UCSD-AML1 (cell line): ENCODE measurements around the gene DNAJC6.

ENCODE experiments used
- DNase-seq: peaks from one replicate; lab custom pipeline; 2025; ENCODE audit not compliant: unreplicated experiment; lab: John Stamatoyannopoulos, UW

DNAJC6 gene

DNA sequence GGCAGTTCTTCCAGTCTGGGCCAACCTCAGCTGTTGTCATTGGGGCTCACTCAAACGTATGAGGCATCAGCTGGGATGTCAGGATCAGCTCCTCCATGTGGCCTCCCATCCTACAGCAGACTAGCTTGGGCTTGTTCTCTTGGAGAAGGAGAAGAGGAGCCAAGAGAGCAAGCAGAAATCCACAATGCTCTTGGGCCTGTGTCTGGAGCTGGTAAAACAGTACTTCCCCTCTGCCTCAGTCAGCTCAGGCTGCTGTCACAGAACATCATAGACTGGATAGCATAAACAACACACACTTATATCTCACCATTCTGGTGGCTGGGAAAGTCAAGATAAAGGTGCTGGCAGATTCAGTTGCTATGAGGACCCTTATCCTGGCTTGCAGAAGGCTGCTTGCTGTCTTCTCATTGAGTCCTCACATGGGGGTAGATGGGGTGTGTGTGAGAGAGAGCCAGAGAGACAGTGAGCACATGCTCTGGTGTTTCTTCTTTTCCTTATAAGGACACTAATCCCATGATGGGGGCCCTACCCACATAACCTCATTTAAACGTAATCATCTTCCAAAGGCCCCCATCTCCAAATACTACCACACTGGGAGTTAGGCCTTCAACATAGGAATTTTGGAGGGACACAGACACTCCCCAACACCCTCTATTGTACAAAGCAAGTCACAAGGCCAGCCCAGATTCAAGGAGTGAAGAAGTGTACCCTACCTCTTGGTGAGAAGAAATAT lies 16.3 kb upstream of the DNAJC6 start:
- no peak for DNase-seq

GRCh38 chr1:65297706-65298105 lies 11.6 kb upstream of the DNAJC6 start:
- DNase-seq, result no peak

DNA sequence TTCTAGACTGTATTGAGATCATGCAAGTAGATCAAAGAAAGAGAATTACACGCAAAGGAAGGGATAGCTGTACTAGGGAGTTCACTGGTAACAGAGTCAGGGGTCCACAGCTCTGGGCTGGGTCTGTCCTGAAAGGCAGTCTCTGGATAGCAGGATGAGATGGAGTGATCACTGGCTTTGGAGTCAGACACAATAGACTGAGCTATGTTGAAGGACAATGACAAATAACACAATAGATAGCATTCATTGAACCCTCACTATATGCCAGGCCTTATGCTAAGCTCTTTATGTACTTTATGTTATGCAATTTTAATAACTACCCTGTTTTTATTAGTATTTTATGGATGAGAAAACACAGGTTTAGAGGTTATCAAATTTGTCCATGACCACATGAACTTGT lies 10.0 kb upstream of the DNAJC6 start:
- DNase-seq, result no peak

DNA sequence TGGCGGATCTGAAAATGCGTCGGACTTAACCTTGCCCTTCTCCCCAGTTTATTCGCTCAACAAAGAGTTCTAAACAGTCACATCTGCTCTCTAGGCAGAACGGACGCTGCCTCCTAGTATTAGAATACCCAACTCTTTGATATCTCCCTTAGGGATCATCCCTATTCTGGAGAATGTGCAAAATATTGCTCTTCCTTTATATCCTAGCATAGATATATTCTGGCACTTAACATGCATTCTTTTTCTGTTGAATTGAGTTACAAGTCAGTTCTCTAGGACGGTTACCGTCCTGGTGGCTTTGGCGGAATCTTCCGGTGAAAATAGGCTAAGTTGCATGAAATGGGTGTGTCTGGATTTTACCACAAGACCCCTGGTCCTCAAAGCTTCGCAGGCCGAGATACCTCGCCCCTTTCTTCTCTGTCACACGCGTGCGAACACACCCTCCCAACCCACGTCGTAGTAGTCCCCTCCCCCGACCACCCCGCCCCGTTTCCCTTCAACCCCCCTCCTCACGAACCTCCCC lies 501 bp upstream of the DNAJC6 start:
- DNase-seq, result no peak

DNA sequence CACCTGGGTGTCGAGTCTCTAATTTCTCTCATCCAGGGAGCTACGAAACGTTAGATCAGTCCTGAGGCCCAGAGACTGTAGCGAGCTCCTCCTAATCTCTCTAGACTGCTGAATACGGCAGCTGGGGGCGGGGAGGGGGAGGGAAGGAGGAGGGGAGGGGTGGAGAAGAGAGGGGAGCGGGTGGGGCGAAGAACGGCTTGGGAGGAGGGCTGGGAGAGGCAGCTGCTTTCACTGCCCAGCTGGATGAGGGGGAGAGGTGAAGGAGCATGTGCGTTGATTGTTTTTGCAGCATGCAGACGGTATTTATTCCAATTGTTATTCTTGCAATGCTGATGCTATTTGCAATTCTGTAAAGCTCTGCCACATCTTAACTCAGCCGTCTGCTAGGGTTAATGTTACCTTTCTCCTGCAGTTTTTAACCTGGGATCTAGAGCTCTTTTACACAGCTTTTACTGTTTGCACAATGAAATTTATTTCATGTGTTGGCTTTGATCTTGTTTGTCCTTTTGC lies 790 bp downstream of the DNAJC6 start:
- no peak for DNase-seq

- DNase-seq, result no peak
Measured at GRCh38 chr1:65311760-65312159, 2.4 kb downstream of the DNAJC6 start.

DNA sequence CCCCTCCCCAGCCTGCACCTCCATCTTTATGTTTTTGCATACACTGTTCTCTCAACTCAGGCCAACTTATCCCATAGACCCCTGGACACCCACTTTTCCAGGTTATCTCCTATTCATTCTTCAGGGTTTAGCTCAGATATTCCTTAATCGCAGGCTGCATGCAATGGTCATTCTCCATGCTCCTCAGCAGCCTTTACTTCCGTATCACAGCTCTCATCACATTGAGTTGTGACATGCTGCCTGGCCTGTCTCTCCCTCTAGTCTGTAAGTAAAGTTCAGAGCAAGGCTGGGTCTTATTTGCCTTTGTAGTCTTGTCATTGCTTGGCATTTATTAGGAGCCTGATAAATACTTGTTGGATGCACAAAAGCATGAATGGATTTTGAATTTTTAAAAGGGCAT lies 6.9 kb downstream of the DNAJC6 start:
- DNase-seq, result no peak

- DNase-seq, result no peak
Measured at GRCh38 chr1:65317866-65318653, 8.7 kb downstream of the DNAJC6 start.

GRCh38 chr1:65319141-65319540 lies 9.8 kb downstream of the DNAJC6 start:
- no peak for DNase-seq

- DNase-seq, result no peak
Measured at GRCh38 chr1:65319754-65320153, 10.4 kb downstream of the DNAJC6 start.

GRCh38 chr1:65321879-65322278 lies 12.5 kb downstream of the DNAJC6 start:
- DNase-seq, result no peak

GRCh38 chr1:65323246-65323645 lies 13.9 kb downstream of the DNAJC6 start:
- no peak for DNase-seq

- DNase-seq, result no peak
Measured at GRCh38 chr1:65330021-65330420, 20.7 kb downstream of the DNAJC6 start.

- DNase-seq, result no peak
Measured at GRCh38 chr1:65330822-65331221, 21.5 kb downstream of the DNAJC6 start.

GRCh38 chr1:65332821-65333220 lies 23.5 kb downstream of the DNAJC6 start:
- no peak for DNase-seq

DNA sequence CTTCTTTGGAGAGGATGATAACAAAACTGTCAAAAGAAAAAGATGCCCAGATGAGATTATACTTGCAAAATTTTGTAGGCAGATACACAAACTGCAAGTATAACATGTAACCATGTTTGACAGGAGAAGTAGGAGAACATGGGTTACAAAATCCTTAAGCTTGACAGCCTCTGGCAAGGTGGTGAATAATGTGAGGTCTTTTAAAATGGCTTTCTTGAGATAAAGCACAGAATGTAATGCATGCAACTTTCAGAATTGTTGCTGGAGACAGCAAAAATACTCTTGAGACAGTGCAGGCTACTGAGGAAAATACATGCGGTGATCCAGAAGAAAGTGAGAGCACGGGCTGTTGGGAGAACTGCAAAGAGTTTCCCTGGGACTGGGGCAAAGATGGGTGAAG lies 24.7 kb downstream of the DNAJC6 start:
- DNase-seq, result no peak

GRCh38 chr1:65339866-65340468 lies 30.6 kb downstream of the DNAJC6 start:
- DNase-seq, result no peak

DNA sequence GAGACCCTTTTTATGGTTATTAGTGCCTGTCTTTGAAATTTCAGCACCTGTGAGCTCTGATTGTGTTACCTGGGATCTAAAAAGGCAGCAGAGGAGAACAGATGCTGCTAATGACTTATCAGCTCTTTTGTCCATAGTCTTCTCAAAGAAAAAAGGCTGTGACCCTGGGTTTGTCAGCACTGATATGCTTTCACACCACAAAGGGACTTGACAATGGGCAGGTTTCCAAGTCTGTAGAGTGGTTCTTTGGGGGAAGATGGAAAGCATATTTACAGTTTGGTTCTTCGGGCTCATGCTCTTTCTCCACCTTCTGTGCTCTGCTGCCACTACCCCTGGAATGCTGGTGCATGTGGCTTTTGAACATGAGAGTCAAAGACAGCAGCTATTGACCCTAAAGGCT lies 32.0 kb downstream of the DNAJC6 start:
- DNase-seq, result no peak

DNA sequence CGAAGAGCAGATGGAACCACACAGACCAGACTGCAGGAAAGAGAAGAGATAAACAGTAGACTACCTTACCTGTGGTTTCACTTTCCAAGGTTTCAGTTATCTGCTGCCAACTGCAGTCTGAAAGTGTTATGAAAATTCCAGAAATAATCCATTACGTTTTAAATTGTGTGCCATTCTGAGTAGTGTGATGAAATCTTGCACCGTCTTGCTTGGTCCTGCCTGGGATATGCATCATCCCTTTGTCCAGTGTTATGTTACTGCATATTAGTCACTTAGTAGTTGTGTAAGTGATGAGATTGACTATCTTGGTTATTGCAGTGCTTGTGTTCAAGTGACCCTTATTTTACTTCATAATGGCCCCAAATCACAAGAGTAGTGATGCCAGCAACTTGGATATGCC lies 33.9 kb downstream of the DNAJC6 start:
- no peak for DNase-seq

DNA sequence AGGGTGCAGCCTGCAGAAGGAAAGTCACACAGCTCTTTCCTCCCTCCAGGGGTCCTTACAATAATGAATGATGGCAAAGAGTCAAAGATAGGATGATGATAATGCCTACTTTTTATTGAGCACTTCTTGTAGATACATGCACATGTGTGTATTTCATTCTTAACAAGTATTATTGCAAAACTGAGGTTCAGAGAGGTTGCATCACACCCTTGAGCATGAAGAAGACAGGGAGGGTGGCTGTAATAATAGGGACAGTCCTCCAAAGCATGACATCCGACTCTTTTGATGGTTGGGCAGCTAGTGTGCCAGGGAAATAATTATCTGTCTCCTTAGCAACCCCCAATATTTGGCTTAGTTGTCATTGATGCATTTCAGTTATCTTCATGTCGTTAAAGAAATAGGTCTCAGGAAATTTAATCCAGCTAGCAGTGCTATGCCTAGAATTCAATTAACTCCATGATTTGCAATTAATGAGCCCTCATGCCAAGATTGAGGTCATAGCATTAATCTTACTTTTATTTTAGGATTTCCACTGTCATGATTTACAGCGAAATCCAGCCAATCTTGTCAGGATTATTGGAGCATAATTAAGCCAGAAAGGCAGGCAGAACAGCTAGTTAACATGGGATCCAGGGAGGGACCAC lies 35.0 kb downstream of the DNAJC6 start:
- DNase-seq, result no peak

DNA sequence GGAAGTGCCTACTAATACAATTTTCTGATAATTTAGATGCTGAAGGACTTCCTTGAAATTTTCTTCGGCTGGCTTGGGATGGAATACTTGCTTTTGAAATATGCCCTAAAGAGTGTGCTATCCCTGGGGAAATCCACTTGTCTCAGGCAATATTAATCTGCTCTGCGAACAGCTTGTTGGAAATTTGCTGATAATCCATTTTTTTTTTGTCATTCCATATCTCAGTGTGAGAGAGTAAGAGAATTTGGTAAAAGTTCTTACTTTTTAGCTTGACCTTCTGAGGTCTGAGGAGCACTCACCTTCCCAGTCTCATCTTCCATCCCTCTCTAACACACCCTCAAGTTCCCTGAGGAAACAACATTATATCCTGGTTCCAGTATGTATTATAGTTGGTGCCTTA lies 36.8 kb downstream of the DNAJC6 start:
- no peak for DNase-seq
